CD14-positive monocyte (primary cell): ENCODE data around the gene TRAPPC14. TPM values are rescaled to one million over a fixed set of nuclear protein-coding genes. Genes with fewer than 3 reads are reported as not detected.

Experiments used
- DNase-seq, 3 donors: peaks; one replicate each; pipeline ENCODE4 v3.0.0-alpha.2; 2011 to 2022
- H2AFZ ChIP-seq: 2 replicates; pipeline ENCODE4 v1.6.0; 2012; ENCODE audit warnings: mild to moderate bottlenecking, low read depth, low read length, inconsistent platforms; ENCODE audit not compliant: insufficient read depth, poor library complexity, severe bottlenecking
- H3K27ac ChIP-seq, 2 donors: 1 replicate in 1 of 2; 2 replicates in 1 of 2; pipeline ENCODE4 v1.5.1; 2012 to 2013; ENCODE audit warnings: low read length in 2 of 2, control low read depth in 1 of 2, inconsistent platforms in 1 of 2, low read depth in 1 of 2, mild to moderate bottlenecking in 1 of 2
- H3K27me3 ChIP-seq, 2 donors: one replicate each; pipeline versions ENCODE4 v1.6.0 to v1.6.1; 2011 to 2013; ENCODE audit warnings: low read length in 2 of 2; ENCODE audit not compliant: control insufficient read depth in 2 of 2, insufficient read depth in 2 of 2
- H3K36me3 ChIP-seq, 2 donors: replicated peaks in 1 of 2; 1 replicate in 1 of 2; 2 replicates in 1 of 2; pipeline versions ENCODE4 v1.5.1 to v1.6.1; 2012 to 2013; ENCODE audit warnings: low read length in 2 of 2, control low read depth in 1 of 2, inconsistent platforms in 1 of 2, mild to moderate bottlenecking in 1 of 2; ENCODE audit not compliant: insufficient read depth in 2 of 2, control insufficient read depth in 1 of 2
- H3K4me1 ChIP-seq, 2 donors: 1 replicate in 1 of 2; 2 replicates in 1 of 2; pipeline versions ENCODE4 v1.5.1 to v1.6.1; 2012 to 2013; ENCODE audit warnings: low read length in 2 of 2, control low read depth in 1 of 2, inconsistent platforms in 1 of 2, mild to moderate bottlenecking in 1 of 2, moderate library complexity in 1 of 2; ENCODE audit not compliant: insufficient read depth in 2 of 2, control insufficient read depth in 1 of 2
- H3K4me2 ChIP-seq: replicated peaks from 2 replicates; pipeline ENCODE3; 2012; ENCODE audit warnings: low read length, moderate library complexity, mild to moderate bottlenecking; ENCODE audit not compliant: poor library complexity, severe bottlenecking; ENCODE audit errors: extremely low read depth
- H3K4me3 ChIP-seq, 3 experiments: fragments of 200-600 bp in 1 of 3; sonication (generic) in 1 of 3; replicated peaks in 1 of 3; 1 replicate in 2 of 3; 2 replicates in 1 of 3; pipeline ENCODE4 v1.5.1; 2011 to 2013; ENCODE audit warnings: low read length in 3 of 3, mild to moderate bottlenecking in 3 of 3, control low read depth in 2 of 3, low read depth in 2 of 3, inconsistent platforms in 1 of 3, moderate library complexity in 1 of 3
- H3K79me2 ChIP-seq: 2 replicates; pipeline ENCODE4 v1.6.0; 2012; ENCODE audit warnings: mild to moderate bottlenecking, control low read depth, inconsistent platforms, low read length, moderate library complexity; ENCODE audit not compliant: insufficient read depth
- H3K9ac ChIP-seq: 2 replicates; pipeline ENCODE4 v1.6.0; 2017; ENCODE audit warnings: low read length, mild to moderate bottlenecking; ENCODE audit not compliant: insufficient read depth, poor library complexity, severe bottlenecking
- H3K9me3 ChIP-seq, 2 donors: replicated peaks in 1 of 2; 1 replicate in 1 of 2; 2 replicates in 1 of 2; pipeline versions ENCODE4 v1.5.1 to v1.6.1; 2012 to 2013; ENCODE audit warnings: low read length in 2 of 2, control low read depth in 1 of 2; ENCODE audit not compliant: control insufficient read depth in 1 of 2, insufficient read depth in 1 of 2
- H4K20me1 ChIP-seq: 2 replicates; pipeline ENCODE4 v1.6.0; 2012; ENCODE audit warnings: mild to moderate bottlenecking, low read length, control low read depth, moderate library complexity; ENCODE audit not compliant: insufficient read depth
- H3K27ac Mint-ChIP-seq, 7 donors: one replicate each; pipeline ENCODE4 v1.8.0; 2020; ENCODE audit warnings: mild to moderate bottlenecking in 7 of 7, mixed read lengths in 7 of 7, moderate library complexity in 6 of 7, inconsistent platforms in 2 of 7
- H3K27me3 Mint-ChIP-seq, 3 donors: one replicate each; pipeline ENCODE4 v1.8.0; 2021 to 2022; ENCODE audit warnings: low read depth in 3 of 3, mild to moderate bottlenecking in 3 of 3, mixed read lengths in 3 of 3, moderate library complexity in 3 of 3, inconsistent platforms in 1 of 3
- H3K36me3 Mint-ChIP-seq, 2 donors: one replicate each; pipeline ENCODE4 v1.8.0; 2020; ENCODE audit warnings: mixed read lengths in 2 of 2, inconsistent platforms in 1 of 2, mild to moderate bottlenecking in 1 of 2
- H3K4me1 Mint-ChIP-seq: one replicate; pipeline ENCODE4 v1.8.0; 2020; ENCODE audit warnings: mild to moderate bottlenecking, mixed read lengths
- H3K4me3 Mint-ChIP-seq, 2 donors: one replicate each; pipeline ENCODE4 v1.8.0; 2020; ENCODE audit warnings: mild to moderate bottlenecking in 2 of 2, mixed read lengths in 2 of 2, moderate library complexity in 1 of 2
- H3K9me3 Mint-ChIP-seq, 7 donors: one replicate each; pipeline ENCODE4 v1.8.0; 2020 to 2022; ENCODE audit warnings: mixed read lengths in 7 of 7, mild to moderate bottlenecking in 6 of 7, moderate library complexity in 6 of 7, inconsistent platforms in 2 of 7
- CTCF ChIP-seq: fragments of 200-600 bp; IDR thresholded peaks from one replicate; pipeline ENCODE4 v1.8.0; 2022; ENCODE audit warnings: antibody characterized with exemption, mild to moderate bottlenecking
- WGBS: methylation state at CpG from one replicate; pipeline ENCODE4 v1.1.5; 2013; ENCODE audit warnings: missing lambda C conversion rate; ENCODE audit not compliant: insufficient coverage; 5-methylcytosine and 5-hydroxymethylcytosine counted together
- intact Hi-C, 2 donors: fragments of 100-400 bp; cut with micrococcal nuclease; formaldehyde crosslinking; loops; one replicate each; pipeline versions ENCODE4 v1.15.0 to v1.15.1; 2023
- polyA plus RNA-seq, 3 donors: library from polyadenylated mRNA; depleted of rRNA in 1 of 3; unstranded in 2 of 3; stranded (reverse) in 1 of 3; fragments of 300-500 nt in 2 of 3; fragments of >200 nt in 1 of 3; fragmentation: Illumina TruSeq in 2 of 3; gene quantifications; 1 replicate in 2 of 3; 2 replicates in 1 of 3; pipeline ENCODE4 v1.2.3, GENCODE V29; 2012 to 2021

Gene TRAPPC14
- polyA plus RNA-seq, 3 donors: 1.0 to 38.4 (median 1.6) TPM

GRCh38 chr7:100132697-100133151 lies 25.8 kb downstream of the TRAPPC14 start:
- Mint-ChIP-seq H3K27ac (no peak overlapping the region), H3K27me3 (peaks cover 19% of the 10 kb centered on the region in 3 donors), H3K36me3 (no peaks in the 10 kb centered on the region), H3K9me3 (peaks cover 0 to 3% (median 0%) of the 10 kb centered on the region in 7 donors), H3K4me1 (peaks cover 16% of the 10 kb centered on the region), H3K4me3 (no peak overlapping the region)
- Histone ChIP-seq H4K20me1 (no peaks in the 10 kb centered on the region), H2AFZ (no peak overlapping the region), H3K79me2 (no peaks in the 10 kb centered on the region), H3K36me3 (no peaks in the 10 kb centered on the region), H3K27me3 (peaks cover 0 to 14% of the 10 kb centered on the region in 2 donors), H3K9me3 (no peaks in the 10 kb centered on the region), H3K4me2 (no peak overlapping the region), H3K4me1 (peaks cover 9 to 14% of the 10 kb centered on the region in 2 donors), H3K4me3 (no peak overlapping the region), H3K9ac (no peak overlapping the region), H3K27ac (no peak overlapping the region)
- 57% methylated on average over 2 of the region's 3 CpGs for WGBS
- DNase-seq: peak; percentile 58 to 66 (median 65)
- peak; percentile 95 for TF ChIP-seq CTCF
- intact Hi-C loops: loop anchor here (2.0 to 5.0 kb wide), 2 partner anchors 84 to 85 kb away; partner anchors contain the start of gene PVRIG (in 1 of the 2)

- DNase-seq: no peak
- no peaks in the 10 kb centered on the region for H3K79me2 ChIP-seq
- Mint-ChIP-seq H3K4me3 (no peak overlapping the region), H3K27ac (peak overlapping the region in 1 of 7 donors; percentile 38), H3K27me3 (peaks cover 19 to 20% (median 19%) of the 10 kb centered on the region in 3 donors), H3K4me1 (peaks cover 16% of the 10 kb centered on the region), H3K9me3 (peaks cover 0 to 3% (median 0%) of the 10 kb centered on the region in 7 donors), H3K36me3 (no peaks in the 10 kb centered on the region)
- H3K4me3 ChIP-seq: no peak overlapping the region
- no peak overlapping the region for H2AFZ ChIP-seq
- no peak for TF ChIP-seq CTCF
- 73% methylated on average over 3 of the region's 7 CpGs for WGBS
- peaks cover 0 to 14% of the 10 kb centered on the region in 2 donors for H3K27me3 ChIP-seq
- no peaks in the 10 kb centered on the region for H4K20me1 ChIP-seq
- H3K9me3 ChIP-seq: no peaks in the 10 kb centered on the region
- intact Hi-C loops: loop anchor here (2.0 to 5.0 kb wide), 2 partner anchors 85 kb away; partner anchors contain the start of gene PVRIG (in 1 of the 2)
- H3K9ac ChIP-seq: no peak overlapping the region
- no peak overlapping the region for H3K4me2 ChIP-seq
- H3K36me3 ChIP-seq: no peaks in the 10 kb centered on the region
- no peak overlapping the region for H3K27ac ChIP-seq
- H3K4me1 ChIP-seq: peaks cover 9 to 16% of the 10 kb centered on the region in 2 donors
These were observed 26.4 kb downstream of the TRAPPC14 start for GRCh38 chr7:100132126-100132525.
